HL-60 (cell line): Measurements from ENCODE around the gene MLF2.

Experiments used
- DNase-seq, 2 experiments: peaks; one replicate each; pipeline ENCODE4 v3.0.0-alpha.2; 2010 to 2020; ENCODE audit warnings: low read depth in 1 of 2, low spot score in 1 of 2
- H3K27ac ChIP-seq: fragments of 250-450 bp; sonication (Bioruptor Pico); replicated peaks from 2 replicates; pipeline ENCODE4 v1.5.1; 2020; ENCODE audit warnings: mild to moderate bottlenecking, moderate library complexity
- H3K27me3 ChIP-seq: fragments of 250-450 bp; sonication (Bioruptor Pico); 2 replicates; pipeline ENCODE4 v1.5.1; 2021; ENCODE audit warnings: mild to moderate bottlenecking, moderate library complexity; ENCODE audit not compliant: insufficient read depth, poor library complexity, severe bottlenecking
- H3K4me3 ChIP-seq: replicated peaks from 2 replicates; pipeline ENCODE4 v1.5.1; 2011; ENCODE audit warnings: mild to moderate bottlenecking, control low read depth, low read length; ENCODE audit not compliant: insufficient read depth
- CTCF ChIP-seq: IDR thresholded peaks from one replicate; pipeline ENCODE4 v1.5.1; 2011; ENCODE audit warnings: low read length, control low read depth, inconsistent platforms; ENCODE audit not compliant: insufficient read depth
- GABPA ChIP-seq: IDR thresholded peaks from 2 replicates; pipeline ENCODE4 v1.6.1; 2012; ENCODE audit warnings: low read depth
- POLR2AphosphoS5 ChIP-seq: IDR thresholded peaks from 2 replicates; pipeline ENCODE4 v1.6.1; 2012; ENCODE audit warnings: low read depth
- REST ChIP-seq: IDR thresholded peaks from 2 replicates; pipeline ENCODE4 v1.6.1; 2012; ENCODE audit warnings: low read depth; ENCODE audit not compliant: insufficient replicate concordance
- SPI1 ChIP-seq: IDR thresholded peaks from 2 replicates; pipeline ENCODE4 v1.6.1; 2012; ENCODE audit warnings: low read depth, mild to moderate bottlenecking, borderline replicate concordance

Gene MLF2

GRCh38 chr12:6767353-6768319 is 14.7 kb upstream of the MLF2 start:
- Histone ChIP-seq H3K4me3 (peak overlapping the region; percentile 42), H3K27me3 (peaks cover 49% of the 10 kb centered on the region), H3K27ac (no peak overlapping the region)
- no peak for DNase-seq
- TF ChIP-seq SPI1 = no peak
- no peak for TF ChIP-seq GABPA
- no peak for TF ChIP-seq REST
- no peak for TF ChIP-seq POLR2AphosphoS5
- TF ChIP-seq CTCF = no peak

- DNase-seq = peak in 1 of 2 experiments; percentile 41
- H3K4me3 ChIP-seq = peak overlapping the region; percentile 42
- TF ChIP-seq GABPA (no peak), CTCF (peak; percentile 35)
- peaks cover 49% of the 10 kb centered on the region for H3K27me3 ChIP-seq
- no peak overlapping the region for H3K27ac ChIP-seq
Observed at GRCh38 chr12:6766651-6767349, 13.9 kb upstream of the MLF2 start.

- no peak for DNase-seq
- TF ChIP-seq POLR2AphosphoS5 (no peak), SPI1 (no peak), CTCF (no peak), REST (no peak), GABPA (no peak)
- peak within 1 kb of the TSS; percentile 42 for H3K4me3 ChIP-seq
- no peak within 1 kb of the TSS for H3K27ac ChIP-seq
- H3K27me3 ChIP-seq = peaks cover 49% of the 10 kb centered on the region
Observed at GRCh38 chr12:6765634-6766581, 13.0 kb upstream of the MLF2 start, which contains the start of gene PTMS. Gene PTMS, plus strand, starts transcription at chr12:6766363. Its CDS starts 343 bp downstream, at chr12:6766706.
